Left colon (tissue), 2 donors: Measurements from ENCODE around the gene SDR39U1. TPM values are rescaled to one million over a fixed set of nuclear protein-coding genes. Genes with fewer than 3 reads are reported as not detected.

Experiments used
- ATAC-seq: fragments of 200-7000 bp; cut with Tn5 transposase; one replicate; pipeline ENCODE4 v1.9.1; 2020; ENCODE audit warnings: mild to moderate bottlenecking, moderate library complexity
- DNase-seq, 2 donors: peaks; one replicate each; pipeline ENCODE4 v3.0.0-alpha.2; 2020
- intact Hi-C, 2 donors: fragments of 100-400 bp; cut with DNase I in 1 of 2; cut with micrococcal nuclease in 1 of 2; formaldehyde crosslinking; loops; one replicate each; pipeline versions ENCODE4 v1.11.2 to v1.14.0; 2022; cut with DNase I, micrococcal nuclease
- total RNA-seq, 2 donors: library from RNA; stranded (reverse); fragmentation: NEBNext Ultra II Directional; extraction: Animal tissue kit (Norgen Biotek cat#: 25700); gene quantifications; one replicate each; pipeline ENCODE4 v1.2.1, GENCODE V29; 2021
- donor health status: DM: no; HTN: no; CAD: no.
- donor health status: DM: yes; HTN: yes; CAD: no.

The SDR39U1 gene
- total RNA-seq, 2 donors from 2014 or later: 34.4 to 40.8 TPM

- intact Hi-C loops: loop anchor here (5.0 to 10.0 kb wide), 3 partner anchors 65 to 98 kb away; partner anchors contain the start of genes NFATC4 (in 2 of the 2), ADCY4 (in 1 of the 2) and RIPK3 (in 1 of the 2)
- peak in 1 of 2 donors; percentile 31 for DNase-seq
- no peak for ATAC-seq
Measured at GRCh38 chr14:24432259-24433131, 10.1 kb downstream of the SDR39U1 start.

- DNase-seq (peak; percentile 93), ATAC-seq (peak; percentile 58)
- intact Hi-C loops: loop anchor here (2.0 to 10.0 kb wide), 4 partner anchors 64 to 99 kb away; partner anchors contain the start of genes NFATC4 (in 2 of the 2), ADCY4 (in 1 of the 2) and RIPK3 (in 1 of the 2)
Measured at GRCh38 chr14:24431569-24432258, 10.9 kb downstream of the SDR39U1 start.

DNA sequence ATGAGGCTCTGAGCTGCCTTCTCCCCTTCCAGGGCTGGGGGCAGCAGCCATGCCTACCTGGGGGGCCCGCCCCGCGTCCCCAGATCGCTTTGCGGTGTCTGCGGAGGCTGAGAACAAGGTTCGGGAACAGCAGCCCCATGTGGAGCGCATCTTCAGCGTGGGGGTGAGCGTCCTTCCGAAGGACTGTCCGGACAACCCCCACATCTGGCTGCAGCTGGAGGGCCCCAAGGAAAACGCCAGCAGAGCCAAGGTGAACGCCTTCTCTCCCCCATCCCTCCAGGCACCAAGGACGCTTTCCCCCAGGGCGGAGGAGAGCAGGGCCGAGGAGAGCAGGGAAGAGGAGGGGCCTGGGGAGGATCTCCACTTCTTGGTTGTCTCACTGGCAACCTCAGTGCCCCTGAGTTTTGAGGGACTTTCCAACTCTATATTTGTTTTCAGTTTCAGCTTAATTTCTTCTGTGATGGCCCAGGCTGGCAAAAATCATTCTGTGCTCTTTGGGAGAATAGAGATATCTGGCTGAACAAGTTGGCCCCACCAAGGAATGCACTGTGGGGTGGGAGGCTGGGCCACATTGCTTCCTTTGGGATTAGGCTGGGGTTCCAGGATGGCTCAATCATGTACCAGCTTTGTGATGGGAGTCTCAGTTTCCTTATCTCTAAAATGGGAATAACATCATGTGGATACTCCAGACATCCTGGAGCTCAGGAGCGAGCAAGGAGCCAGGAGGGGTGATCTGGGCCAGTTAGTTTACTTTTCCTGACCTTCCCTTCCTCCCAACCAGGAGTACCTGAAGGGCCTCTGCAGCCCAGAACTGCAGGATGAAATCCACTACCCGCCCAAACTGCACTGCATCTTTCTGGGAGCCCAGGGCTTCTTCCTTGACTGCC, 11.7 kb downstream of the SDR39U1 start:
- ATAC-seq: peak; percentile 34
- peak; percentile 65 for DNase-seq
- intact Hi-C loops: loop anchor here (2.0 to 10.0 kb wide), 4 partner anchors 64 to 98 kb away; partner anchors contain the start of genes NFATC4 (in 2 of the 2), ADCY4 (in 1 of the 2) and RIPK3 (in 1 of the 2)

GRCh38 chr14:24430143-24430681, 12.4 kb downstream of the SDR39U1 start:
- ATAC-seq (peak; percentile 60), DNase-seq (peak; percentile 82 to 86)
- intact Hi-C loops: loop anchor here (2.0 to 10.0 kb wide), 4 partner anchors 63 to 97 kb away; partner anchors contain the start of genes NFATC4 (in 2 of the 2), ADCY4 (in 1 of the 2) and RIPK3 (in 1 of the 2)

- DNase-seq (peak; percentile 92 to 93), ATAC-seq (peak; percentile 68)
- intact Hi-C loops: loop anchor here (2.0 to 10.0 kb wide), 4 partner anchors 62 to 97 kb away; partner anchors contain the start of genes NFATC4 (in 2 of the 2), ADCY4 (in 1 of the 2) and RIPK3 (in 1 of the 2)
Measured at GRCh38 chr14:24429395-24430142, 13.0 kb downstream of the SDR39U1 start, which contains the start of the genes CBLN3 and KHNYN. Gene CBLN3, minus strand, starts transcription at chr14:24429668. Its CDS starts 614 bp downstream, at chr14:24429054. Gene KHNYN, plus strand, starts transcription at chr14:24429954. Its CDS starts 777 bp downstream, at chr14:24430731.

- intact Hi-C loops: no loop called here
- ATAC-seq (no peak), DNase-seq (peak in 1 of 2 donors; percentile 39)
Measured at GRCh38 chr14:24428628-24429394, 13.8 kb downstream of the SDR39U1 start.

DNA sequence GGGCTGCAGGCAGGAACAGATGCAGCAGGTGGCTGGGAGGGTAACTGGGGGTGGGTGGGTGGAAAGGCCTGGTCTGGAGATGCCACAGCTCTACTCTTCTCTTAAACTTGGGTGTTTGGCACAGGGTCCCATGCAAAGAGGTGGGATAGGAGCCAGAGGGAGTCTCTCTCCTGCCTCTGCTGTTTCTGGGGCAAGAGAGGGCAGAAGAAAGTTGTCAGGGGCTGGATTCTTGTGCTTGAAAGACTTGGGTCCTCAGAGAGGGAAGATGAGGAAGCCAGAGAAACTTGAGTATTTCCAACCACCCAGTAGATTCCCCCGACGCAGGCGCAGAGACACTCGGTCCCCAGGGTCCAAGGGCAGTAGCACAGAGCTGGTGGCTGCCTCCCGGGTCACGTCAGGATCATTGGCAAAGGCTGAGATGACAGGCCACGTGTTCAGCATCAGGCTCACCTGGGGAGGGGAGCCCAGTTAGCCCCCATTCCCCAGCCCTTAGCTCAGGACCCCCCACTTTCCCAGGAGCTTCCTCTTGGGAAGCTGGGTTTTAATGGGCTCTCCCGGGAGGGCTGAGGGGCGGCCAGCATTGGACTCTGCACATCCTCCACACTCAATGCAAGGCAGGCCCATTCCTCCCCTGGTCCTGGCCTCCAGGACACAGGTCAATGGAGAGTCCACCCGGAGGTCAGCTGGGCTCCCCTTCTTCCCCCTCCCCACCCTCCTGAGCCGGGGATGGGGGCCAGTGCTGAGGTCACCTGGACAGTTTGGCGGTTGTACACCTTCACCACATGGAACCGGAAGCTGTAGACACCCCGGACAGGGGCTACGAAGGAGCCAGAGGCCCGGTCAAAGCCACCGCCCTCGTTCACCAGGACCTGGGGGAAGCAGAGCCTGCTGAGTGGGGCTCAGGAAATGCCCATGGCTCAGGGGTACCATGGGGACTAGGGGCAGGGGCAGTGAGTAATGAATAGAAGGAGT, 14.8 kb downstream of the SDR39U1 start:
- intact Hi-C loops: no loop called here
- DNase-seq (peak in 1 of 2 donors; percentile 27), ATAC-seq (no peak)

DNA sequence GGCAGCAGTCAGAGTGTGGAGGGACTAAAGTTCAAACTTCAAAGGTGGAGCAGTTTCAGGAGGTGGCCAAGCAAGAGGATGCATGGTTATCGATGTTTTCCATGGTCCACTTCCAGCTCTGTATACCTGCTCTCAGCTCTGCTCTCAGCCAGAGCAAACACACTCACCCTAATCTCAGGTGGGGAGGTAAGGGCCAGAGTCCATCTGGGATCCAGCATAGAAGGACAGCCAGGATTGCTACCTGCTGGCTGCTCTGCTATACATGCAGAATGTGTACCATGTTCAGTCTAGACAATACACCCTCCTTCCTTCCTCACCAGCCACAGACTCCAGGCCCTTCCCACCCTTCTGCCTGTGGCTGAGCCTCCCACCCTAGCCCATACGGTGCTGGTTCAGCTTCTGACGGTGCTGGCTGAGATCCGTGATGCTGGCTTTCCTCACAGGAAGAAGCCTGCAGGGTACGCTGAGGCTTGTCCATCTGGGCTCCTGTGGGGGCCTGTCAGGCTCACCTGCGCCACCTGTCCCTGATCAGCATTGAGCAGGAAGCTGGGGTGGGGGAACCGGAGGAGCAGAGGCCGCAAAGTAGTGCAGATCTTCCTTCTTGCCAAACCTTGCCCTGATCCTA, 15.6 kb downstream of the SDR39U1 start:
- intact Hi-C loops: no loop called here
- DNase-seq (peak; percentile 54 to 73), ATAC-seq (peak; percentile 60)

GRCh38 chr14:24426150-24426911, 16.2 kb downstream of the SDR39U1 start:
- intact Hi-C loops: no loop called here
- DNase-seq: no peak
- ATAC-seq: no peak

GRCh38 chr14:24425704-24426103, 16.9 kb downstream of the SDR39U1 start:
- intact Hi-C loops: no loop called here
- no peak for DNase-seq
- no peak for ATAC-seq

DNA sequence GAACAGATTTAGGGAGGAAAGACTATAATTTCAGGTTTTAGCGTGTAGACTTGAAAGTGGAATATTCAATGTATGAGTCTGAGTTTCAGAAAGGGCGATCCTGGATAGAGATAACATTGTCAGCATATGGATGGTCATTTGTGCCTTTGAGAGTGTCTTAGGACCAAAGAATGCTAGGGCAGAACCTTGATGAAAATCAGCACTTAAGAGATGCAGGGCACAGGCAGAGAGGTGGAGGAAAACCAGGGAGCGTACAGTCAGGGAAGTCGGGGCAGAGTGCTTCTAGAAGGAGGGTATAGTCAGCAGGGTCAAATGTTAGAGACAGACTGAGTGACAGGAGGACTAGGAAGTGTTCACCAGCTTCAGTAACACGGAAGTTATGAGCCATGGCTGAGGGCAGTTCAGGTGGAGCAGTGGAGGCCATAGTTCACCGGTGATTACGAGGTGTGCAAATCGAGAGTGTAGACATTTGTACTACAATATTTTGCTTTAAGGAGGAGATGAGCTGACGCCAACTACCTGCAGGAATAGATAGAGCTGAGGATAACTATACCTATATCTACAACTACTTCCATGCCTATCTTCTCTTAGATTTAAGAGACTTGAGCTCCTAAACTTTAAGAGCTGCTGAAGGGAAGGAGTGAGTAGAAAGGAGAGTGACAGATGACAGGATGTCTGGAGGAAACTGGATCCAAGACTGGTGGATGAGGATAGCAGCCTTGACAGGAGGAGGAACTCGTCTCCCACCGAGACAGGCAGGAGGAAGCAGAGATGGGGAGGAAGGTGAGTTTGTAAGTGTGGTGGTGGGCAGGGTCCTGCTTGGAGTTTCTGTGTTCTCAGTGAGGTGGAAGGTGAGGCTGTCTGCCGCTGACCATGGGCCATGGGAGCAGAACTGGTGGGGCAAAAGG, 19.6 kb downstream of the SDR39U1 start:
- DNase-seq: peak; percentile 62 to 76
- peak; percentile 65 for ATAC-seq
- intact Hi-C loops: no loop called here

DNA sequence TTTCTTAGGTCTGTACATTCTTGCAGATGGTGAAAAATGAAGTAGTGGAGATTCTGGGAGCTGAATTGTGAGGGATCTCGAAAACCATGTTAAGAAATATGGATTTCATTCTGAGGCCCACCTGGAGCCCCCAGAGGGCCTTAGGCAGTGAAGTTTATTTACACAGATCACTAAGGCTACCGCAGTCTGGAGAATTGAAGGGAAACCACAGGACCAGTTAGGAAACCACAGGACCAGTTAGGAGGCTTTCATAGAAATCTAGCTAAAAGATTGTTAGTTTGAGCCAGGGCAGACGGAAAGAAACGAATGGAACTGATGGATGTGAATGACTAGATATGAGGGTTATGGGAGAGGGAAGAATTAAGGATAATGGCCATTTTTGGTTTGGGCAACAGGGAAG, 20.3 kb downstream of the SDR39U1 start:
- intact Hi-C loops: no loop called here
- DNase-seq: peak in 1 of 2 donors; percentile 0
- ATAC-seq: no peak

DNA sequence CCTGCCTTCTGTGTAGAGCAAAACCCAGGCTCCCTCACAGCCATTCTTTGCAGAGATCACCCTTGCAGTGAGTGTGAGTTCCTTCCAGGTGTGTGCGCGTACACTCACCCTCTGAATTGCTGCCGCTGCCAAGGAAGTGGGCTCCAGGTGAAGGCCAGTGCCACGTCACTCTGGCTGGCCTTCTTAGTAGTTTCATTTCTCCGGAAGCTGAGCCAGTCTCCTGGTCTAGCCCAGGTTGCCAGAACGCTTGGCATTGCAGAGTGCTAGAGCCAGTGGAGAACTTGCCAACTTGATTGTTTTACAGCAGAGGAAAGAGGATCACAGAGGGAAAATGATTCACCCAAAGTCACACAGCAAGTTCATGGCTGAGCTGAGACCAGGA, 24.1 kb downstream of the SDR39U1 start:
- intact Hi-C loops: no loop called here
- ATAC-seq (peak; percentile 75), DNase-seq (peak; percentile 59 to 80)
